ENCODE results near the gene SYT7.

- no peak for TF ChIP-seq GATA1 (IDR thresholded peaks at IDR 0.05; ENCODE audit: low read depth, low read length)
- TF ChIP-seq POLR2A (IDR thresholded peaks at IDR 0.05; ENCODE audit: low read length): no peak
Observed at GRCh38 chr11:61547246-61547645, 33.6 kb downstream of the SYT7 start.
